Peyer's patch (tissue), 4 donors: Measurements from ENCODE around the gene RECK.

Source experiments
- POLR2A ChIP-seq, 2 donors: fragments of 450-650 bp; IDR thresholded peaks; one replicate each; pipeline ENCODE4 v1.5.1; 2017; ENCODE audit warnings: antibody characterized with exemption in 2 of 2, mild to moderate bottlenecking in 2 of 2, moderate library complexity in 2 of 2
- TF ChIP-seq, protein P1 (sequence below), 6 experiments: fragments of 450-650 bp in 4 of 6; fragments of 200-600 bp in 2 of 6; sonication (generic) in 1 of 6; IDR thresholded peaks; one replicate each; pipeline ENCODE4 v1.5.1; 2017 to 2019; ENCODE audit warnings: antibody characterized with exemption in 6 of 6, mild to moderate bottlenecking in 3 of 6, moderate library complexity in 1 of 6

GRCh38 chr9:36164372-36164771, 127.7 kb downstream of the RECK start:
- TF ChIP-seq, protein P1, sequence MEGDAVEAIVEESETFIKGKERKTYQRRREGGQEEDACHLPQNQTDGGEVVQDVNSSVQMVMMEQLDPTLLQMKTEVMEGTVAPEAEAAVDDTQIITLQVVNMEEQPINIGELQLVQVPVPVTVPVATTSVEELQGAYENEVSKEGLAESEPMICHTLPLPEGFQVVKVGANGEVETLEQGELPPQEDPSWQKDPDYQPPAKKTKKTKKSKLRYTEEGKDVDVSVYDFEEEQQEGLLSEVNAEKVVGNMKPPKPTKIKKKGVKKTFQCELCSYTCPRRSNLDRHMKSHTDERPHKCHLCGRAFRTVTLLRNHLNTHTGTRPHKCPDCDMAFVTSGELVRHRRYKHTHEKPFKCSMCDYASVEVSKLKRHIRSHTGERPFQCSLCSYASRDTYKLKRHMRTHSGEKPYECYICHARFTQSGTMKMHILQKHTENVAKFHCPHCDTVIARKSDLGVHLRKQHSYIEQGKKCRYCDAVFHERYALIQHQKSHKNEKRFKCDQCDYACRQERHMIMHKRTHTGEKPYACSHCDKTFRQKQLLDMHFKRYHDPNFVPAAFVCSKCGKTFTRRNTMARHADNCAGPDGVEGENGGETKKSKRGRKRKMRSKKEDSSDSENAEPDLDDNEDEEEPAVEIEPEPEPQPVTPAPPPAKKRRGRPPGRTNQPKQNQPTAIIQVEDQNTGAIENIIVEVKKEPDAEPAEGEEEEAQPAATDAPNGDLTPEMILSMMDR (IDR thresholded peaks at IDR 0.05): no peak
- TF ChIP-seq POLR2A (IDR thresholded peaks at IDR 0.05): no peak
